NCI-H748 (cell line): ENCODE measurements around the gene POU6F2.
A peak's percentile ranks its signal among the peaks of the same experiment; 100 is the strongest.

Source experiments
- DNase-seq: peaks from one replicate; lab custom pipeline; 2025; ENCODE audit not compliant: unreplicated experiment; lab: John Stamatoyannopoulos, UW

Gene POU6F2

DNA sequence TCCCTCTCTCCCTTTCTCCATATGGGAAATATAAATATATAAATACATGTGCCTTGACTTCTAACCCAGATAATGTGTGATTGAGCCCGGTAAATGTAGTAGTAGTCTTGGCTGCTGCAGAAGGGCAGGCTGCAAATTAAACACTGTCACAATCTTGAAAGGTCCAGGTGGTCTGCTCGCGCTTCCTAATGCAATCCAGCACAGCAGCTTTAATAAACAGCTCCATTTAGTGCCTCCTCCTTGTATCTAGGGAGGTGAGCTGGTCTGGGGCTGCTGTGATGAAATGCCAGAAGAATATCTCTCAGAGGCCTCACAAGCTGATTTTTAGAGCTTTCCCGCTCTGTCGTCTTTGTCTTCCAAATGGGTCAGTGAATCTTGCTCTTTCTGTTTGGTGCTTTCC is 782 bp downstream of the POU6F2 start:
- peak; percentile 8 for DNase-seq

DNA sequence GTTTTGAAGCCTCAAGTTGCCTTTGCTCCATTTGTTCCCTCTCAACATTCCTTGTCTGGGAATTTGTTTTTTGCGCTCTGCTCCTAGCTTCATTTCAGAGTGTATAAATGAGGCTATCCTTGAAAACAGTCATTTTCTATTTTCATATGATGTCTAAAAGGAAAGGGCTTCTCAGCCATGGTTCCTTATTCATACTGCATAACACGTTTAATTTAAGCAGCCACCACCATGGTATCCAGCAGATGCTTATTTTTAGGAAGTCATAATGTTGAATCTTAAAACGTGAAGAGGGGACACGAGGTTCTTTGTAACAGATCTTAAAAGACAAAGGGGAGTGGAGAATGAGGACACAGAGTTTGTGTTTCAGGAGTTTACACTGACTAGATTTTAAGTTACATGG is 14.5 kb downstream of the POU6F2 start:
- DNase-seq, result no peak

DNA sequence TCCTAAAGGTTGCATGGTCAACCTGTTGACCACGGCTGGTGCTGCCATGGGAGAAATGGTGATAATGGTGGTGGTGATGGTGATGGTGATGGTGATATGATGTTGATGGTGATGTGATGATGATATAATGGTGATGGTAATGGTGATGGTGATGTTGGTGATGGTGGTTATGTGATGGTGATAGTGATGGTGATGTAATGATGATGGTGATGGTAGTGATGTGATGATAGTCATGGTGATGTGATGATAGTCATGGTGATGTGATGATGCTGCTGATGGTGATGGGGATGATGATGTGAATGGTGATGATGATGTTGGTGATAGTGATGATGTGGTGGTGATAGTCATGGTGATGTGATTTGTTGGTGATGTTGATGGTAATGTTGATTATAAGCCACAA is 23.9 kb downstream of the POU6F2 start:
- DNase-seq, result no peak

DNA sequence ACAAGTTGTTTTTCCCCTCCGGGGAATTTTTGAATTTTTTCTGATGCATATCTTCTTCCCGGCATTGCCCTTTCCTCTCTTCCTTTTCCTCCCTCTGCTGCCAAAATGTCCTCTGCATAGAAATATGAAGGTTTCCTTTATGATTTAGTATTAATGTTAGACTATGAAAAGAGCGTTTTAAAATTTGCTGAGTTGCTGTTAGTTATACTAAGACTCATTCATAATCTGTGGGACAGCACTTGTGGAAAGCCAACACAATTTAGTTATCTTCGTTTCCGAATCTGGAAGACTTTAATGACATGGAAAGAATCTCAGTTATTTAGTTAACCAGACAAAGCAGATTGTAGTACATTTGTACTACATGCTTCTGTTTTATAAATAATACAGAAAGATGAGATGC is 25.0 kb downstream of the POU6F2 start:
- no peak for DNase-seq

DNA sequence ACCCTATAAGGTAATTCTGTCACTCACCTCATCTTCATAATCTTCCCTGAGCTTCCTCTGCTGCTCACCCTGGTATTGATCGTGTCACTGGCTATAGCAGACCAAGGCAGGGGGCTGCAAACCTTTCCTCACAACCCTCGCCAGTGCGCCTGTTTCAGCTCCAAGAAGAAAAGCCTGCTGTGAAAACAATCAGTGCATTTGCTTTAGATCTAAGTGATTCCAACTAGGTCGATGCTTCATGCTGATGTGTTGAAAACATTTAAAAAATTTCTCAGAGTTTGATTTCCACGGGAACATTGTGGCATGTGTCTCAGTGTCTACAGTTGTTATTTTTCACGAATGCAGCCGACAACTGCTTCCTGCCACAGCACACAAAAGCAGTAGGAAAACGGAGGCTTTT is 27.3 kb downstream of the POU6F2 start:
- DNase-seq, result peak; percentile 29

DNA sequence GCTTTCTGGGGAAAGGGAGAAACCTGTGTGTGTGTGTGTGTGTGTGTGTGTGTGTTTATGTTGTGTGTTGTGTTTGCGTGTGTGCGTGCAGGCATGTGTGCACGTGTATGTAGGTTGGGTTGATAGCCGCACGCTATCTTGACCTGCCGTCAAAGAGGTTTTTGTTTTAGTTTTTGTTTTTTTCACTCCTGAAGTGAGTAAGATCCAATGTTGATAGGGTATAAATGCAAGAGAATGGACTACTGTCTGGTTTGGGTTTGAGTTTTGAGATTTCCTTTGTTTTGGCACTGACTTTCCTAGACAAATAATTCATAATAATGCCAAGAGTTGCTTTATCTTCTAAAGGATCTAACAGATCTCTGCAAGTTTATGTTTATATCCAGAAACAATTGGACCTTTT is 27.8 kb downstream of the POU6F2 start:
- no peak for DNase-seq

GRCh38 chr7:39013049-39013939 is 35.6 kb downstream of the POU6F2 start:
- peak; percentile 55 for DNase-seq

DNA sequence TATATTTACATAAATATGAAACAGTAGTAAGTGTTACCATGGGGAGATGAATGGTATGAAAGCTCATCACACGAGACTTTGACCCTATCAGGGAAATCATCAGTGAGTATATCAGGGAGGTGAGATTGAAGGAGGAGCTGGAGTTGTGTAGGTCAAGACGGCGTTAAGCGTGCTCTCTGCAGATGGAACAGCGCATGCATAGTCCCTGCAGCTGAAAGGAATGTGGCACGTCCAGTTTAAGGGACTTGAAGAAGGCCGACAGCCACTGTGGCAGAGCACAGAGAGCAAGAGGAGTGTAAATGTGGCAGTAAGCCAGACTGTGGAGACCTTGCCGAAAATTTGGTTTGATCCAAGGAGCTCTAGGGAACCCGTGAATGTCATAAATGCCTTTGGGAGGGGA is 38.9 kb downstream of the POU6F2 start:
- peak; percentile 47 for DNase-seq

DNA sequence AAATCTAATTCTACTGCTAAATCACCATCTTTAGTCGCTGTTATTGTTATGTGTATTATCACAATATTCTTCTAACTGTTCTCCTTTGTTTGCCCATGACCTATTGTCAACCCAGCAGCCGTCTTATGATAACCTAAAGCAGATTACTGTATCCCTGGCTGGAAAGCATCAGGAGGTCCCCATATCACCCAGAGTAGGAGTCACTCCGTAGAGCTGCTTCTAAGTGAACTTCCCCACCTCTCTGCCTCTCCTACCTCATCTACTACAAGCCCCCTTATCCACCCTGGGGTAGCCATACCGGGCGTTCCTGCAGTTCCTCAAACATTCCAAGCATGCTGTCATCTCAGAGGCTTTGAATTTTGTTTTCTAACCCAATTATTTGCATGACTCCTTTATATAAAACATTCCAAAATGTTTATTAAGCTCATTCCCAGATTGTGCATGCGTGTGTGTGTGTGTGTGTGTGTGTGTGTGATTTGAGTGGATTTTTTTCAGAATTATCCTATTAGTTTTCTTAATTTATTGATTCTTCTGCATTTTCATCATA is 39.7 kb downstream of the POU6F2 start:
- no peak for DNase-seq

DNA sequence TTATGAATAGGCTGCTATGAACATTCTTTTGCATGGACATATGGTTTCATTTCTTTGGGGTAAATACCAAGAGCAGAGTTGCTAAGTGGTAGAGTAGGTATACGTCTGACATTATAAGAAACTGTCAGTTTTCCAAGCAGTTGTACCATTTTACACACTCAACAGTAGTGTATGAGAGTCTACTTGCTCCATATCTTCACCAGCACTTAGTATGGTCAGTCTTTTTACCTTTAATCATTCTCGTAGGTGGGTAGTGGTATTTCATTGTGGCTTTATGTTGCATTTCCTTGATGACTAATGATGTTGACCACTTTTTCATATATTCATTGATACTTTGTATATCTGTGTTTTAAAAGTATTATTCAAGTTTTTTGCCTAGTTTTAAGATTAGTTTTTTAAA is 45.1 kb downstream of the POU6F2 start:
- DNase-seq, result no peak

- DNase-seq, result peak; percentile 32
Observed at GRCh38 chr7:39027491-39027890, 49.8 kb downstream of the POU6F2 start.

GRCh38 chr7:39033885-39034624 is 56.3 kb downstream of the POU6F2 start:
- DNase-seq, result no peak

- DNase-seq, result no peak
Observed at GRCh38 chr7:39035156-39035555, 57.4 kb downstream of the POU6F2 start.

- DNase-seq, result no peak
Observed at GRCh38 chr7:39035903-39036302, 58.2 kb downstream of the POU6F2 start.

DNA sequence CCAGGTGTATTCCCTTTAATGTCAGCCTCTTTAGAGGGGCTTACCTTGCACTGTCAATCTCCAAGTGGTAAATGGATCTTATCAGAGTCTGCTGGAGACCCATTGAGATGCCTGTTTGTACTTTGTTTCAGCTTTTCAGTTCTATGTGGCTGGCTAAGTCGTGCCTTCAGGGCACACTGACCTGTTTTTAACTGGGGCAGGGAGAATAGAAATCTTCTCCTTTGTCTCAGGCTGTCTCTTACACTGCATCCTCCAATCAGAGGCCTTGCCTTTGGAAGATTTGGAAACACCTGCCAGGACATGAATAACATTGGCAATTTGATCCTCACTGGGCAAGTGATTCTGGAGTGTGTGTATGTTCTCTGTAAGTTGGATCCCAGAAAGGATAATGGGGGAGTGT is 65.0 kb downstream of the POU6F2 start:
- peak; percentile 49 for DNase-seq

- no peak for DNase-seq
Observed at GRCh38 chr7:39043531-39043930, 65.8 kb downstream of the POU6F2 start.

DNA sequence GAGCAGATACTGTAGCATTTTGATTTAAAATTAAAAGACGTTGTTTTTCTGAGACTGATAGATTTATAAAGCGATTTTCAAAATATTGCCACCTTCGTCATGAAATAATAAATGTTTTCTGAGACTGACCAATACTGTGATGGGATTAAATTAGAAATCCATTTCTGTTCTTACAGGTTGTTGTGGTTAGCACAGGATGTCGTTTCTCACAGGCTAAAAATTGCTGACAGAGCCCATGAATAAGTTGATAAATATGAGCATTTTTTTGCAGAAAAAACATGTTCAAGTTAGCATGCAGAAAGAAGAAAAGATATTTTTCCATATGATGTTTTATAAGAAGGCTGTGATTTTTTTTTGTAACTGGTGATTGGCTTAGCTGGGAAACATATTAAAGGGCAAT is 66.8 kb downstream of the POU6F2 start:
- DNase-seq, result no peak

- no peak for DNase-seq
Observed at GRCh38 chr7:39045231-39045630, 67.5 kb downstream of the POU6F2 start.

GRCh38 chr7:39051279-39051678 is 73.6 kb downstream of the POU6F2 start:
- DNase-seq, result no peak

GRCh38 chr7:39051707-39052106 is 74.0 kb downstream of the POU6F2 start:
- DNase-seq, result peak; percentile 74

GRCh38 chr7:39054731-39055130 is 77.0 kb downstream of the POU6F2 start:
- DNase-seq, result no peak

- DNase-seq, result no peak
Observed at GRCh38 chr7:39056153-39056552, 78.4 kb downstream of the POU6F2 start.
